Adrenal gland (tissue), 12 donors: ENCODE results near the gene DHRS1. TPM values are rescaled to one million over a fixed set of nuclear protein-coding genes. Genes with fewer than 3 reads are reported as not detected.

ENCODE experiments used
- DNase-seq, 7 donors: peaks; one replicate each; pipeline ENCODE4 v3.0.0-alpha.2; 2019 to 2020
- H3K27ac ChIP-seq, 5 donors: fragments of 200-600 bp; sonication (generic) in 4 of 5; 1 replicate in 3 of 5; 2 replicates in 2 of 5; pipeline versions ENCODE4 v1.5.1 to v1.8.0; 2016 to 2020; ENCODE audit warnings: mild to moderate bottlenecking in 1 of 5
- H3K27me3 ChIP-seq: fragments of 200-600 bp; 2 replicates; pipeline ENCODE4 v1.8.0; 2021
- H3K36me3 ChIP-seq, 2 donors: fragments of 200-600 bp; replicated peaks in 1 of 2; 1 replicate in 1 of 2; 2 replicates in 1 of 2; pipeline versions ENCODE4 v1.5.1 to v1.8.0; 2018 to 2022
- H3K4me1 ChIP-seq, 2 donors: fragments of 200-600 bp; replicated peaks in 1 of 2; 1 replicate in 1 of 2; 2 replicates in 1 of 2; pipeline versions ENCODE4 v1.5.1 to v1.8.0; 2018 to 2021
- H3K4me3 ChIP-seq, 4 donors: fragments of 200-600 bp; sonication (generic) in 3 of 4; one replicate each; pipeline ENCODE4 v1.5.1; 2016 to 2018
- H3K9me3 ChIP-seq, 3 donors: fragments of 200-600 bp; sonication (generic) in 1 of 3; replicated peaks in 1 of 3; 1 replicate in 2 of 3; 2 replicates in 1 of 3; pipeline versions ENCODE4 v1.5.1 to v1.8.0; 2016 to 2021
- POLR2A ChIP-seq, 2 donors: fragments of 450-650 bp; IDR thresholded peaks; one replicate each; pipeline ENCODE4 v1.6.1; 2017; ENCODE audit warnings: antibody characterized with exemption in 2 of 2, mild to moderate bottlenecking in 2 of 2, moderate library complexity in 1 of 2
- WGBS, 4 donors: extraction: QIAGEN DNeasy Blood & Tissue Kit in 2 of 4; methylation state at CpG; one replicate each; pipeline versions ENCODE4 v1.1.5 to v1.1.7; 2013 to 2017; 5-methylcytosine and 5-hydroxymethylcytosine counted together
- intact Hi-C, 2 donors: fragments of 100-400 bp; cut with DNase I; formaldehyde crosslinking; loops; one replicate each; pipeline versions ENCODE4 v1.14.1 to v1.15.0; 2022 to 2023
- polyA plus RNA-seq, 3 donors: library from polyadenylated mRNA; stranded (reverse); fragments of 200-250 nt in 2 of 3; fragments of 350-450 nt in 1 of 3; fragmentation: Illumina TruSeq in 1 of 3; extraction: RNeasy Lipid Tissue Mini Kit (QIAGEN cat#74804) in 1 of 3; gene quantifications; one replicate each; pipeline ENCODE4 v1.2.3, GENCODE V29; 2013 to 2014
- total RNA-seq, 9 donors: library from RNA; depleted of rRNA in 4 of 9; stranded (reverse); fragments of >200 nt in 4 of 9; fragments of 120-200 nt in 1 of 9; fragmentation: NEBNext Ultra II Directional in 1 of 9; extraction: Animal tissue kit (Norgen Biotek cat#: 25700) in 1 of 9; gene quantifications; one replicate each; pipeline versions ENCODE4 v1.1.0 to v1.2.4, GENCODE V29; 2013 to 2023
- TF ChIP-seq, protein P1 (sequence below), 6 experiments: fragments of 450-650 bp in 4 of 6; fragments of 200-600 bp in 2 of 6; sonication (generic) in 1 of 6; IDR thresholded peaks; 1 replicate in 5 of 6; 2 replicates in 1 of 6; pipeline versions ENCODE4 v1.5.1 to v1.8.0; 2016 to 2021; ENCODE audit warnings: antibody characterized with exemption in 6 of 6, mild to moderate bottlenecking in 2 of 6, moderate library complexity in 1 of 6
- donor health status: healthy with polysubstance abuse.
- donor health status: Bipolar disorder and iron deficiency.
- donor health status: DM: yes; HTN: yes; CAD: no.
- donor health status: DM: no; HTN: no; CAD: no.
- donor health status: DM: no; HTN: no; CAD: no.
- donor health status: DM: yes; HTN: yes; CAD: no.

Gene DHRS1
- total and polyA plus RNA-seq, 12 donors = 11.4 to 68.1 (median 36.8) TPM

DNA sequence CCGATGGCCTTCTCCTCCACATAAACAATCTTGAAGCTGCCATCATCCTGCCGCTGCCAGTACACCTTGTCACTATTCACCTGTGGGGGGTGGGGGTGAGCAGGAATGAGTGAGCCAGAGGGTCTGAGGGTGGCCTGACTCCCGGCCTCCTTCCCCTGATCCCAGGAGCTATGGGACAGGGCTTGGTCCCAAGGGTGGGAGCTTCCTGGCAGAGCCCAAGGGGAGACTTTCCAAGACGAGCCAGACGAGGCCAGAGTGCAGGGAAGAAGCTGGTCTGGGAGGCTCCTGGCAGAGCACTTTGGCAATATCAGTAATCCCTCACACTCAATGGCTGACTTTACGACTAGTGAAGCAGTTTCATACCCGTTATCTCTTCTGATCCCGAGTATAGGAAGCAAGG lies 44.1 kb downstream of the DHRS1 start:
- H3K27ac ChIP-seq = no peak overlapping the region
- no peaks in the 10 kb centered on the region for H3K9me3 ChIP-seq
- DNase-seq = no peak
- intact Hi-C loops = no loop called here
- no peak overlapping the region for H3K4me3 ChIP-seq
- WGBS, 4 donors = 91 to 100% (median 95%) methylated on average over 4 to 8 of the region's 8 CpGs
- H3K27me3 ChIP-seq = no peaks in the 10 kb centered on the region
- TF ChIP-seq, protein P1, sequence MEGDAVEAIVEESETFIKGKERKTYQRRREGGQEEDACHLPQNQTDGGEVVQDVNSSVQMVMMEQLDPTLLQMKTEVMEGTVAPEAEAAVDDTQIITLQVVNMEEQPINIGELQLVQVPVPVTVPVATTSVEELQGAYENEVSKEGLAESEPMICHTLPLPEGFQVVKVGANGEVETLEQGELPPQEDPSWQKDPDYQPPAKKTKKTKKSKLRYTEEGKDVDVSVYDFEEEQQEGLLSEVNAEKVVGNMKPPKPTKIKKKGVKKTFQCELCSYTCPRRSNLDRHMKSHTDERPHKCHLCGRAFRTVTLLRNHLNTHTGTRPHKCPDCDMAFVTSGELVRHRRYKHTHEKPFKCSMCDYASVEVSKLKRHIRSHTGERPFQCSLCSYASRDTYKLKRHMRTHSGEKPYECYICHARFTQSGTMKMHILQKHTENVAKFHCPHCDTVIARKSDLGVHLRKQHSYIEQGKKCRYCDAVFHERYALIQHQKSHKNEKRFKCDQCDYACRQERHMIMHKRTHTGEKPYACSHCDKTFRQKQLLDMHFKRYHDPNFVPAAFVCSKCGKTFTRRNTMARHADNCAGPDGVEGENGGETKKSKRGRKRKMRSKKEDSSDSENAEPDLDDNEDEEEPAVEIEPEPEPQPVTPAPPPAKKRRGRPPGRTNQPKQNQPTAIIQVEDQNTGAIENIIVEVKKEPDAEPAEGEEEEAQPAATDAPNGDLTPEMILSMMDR (IDR thresholded peaks at IDR 0.05) = no peak
- TF ChIP-seq POLR2A (IDR thresholded peaks at IDR 0.05) = no peak
- no peaks in the 10 kb centered on the region for H3K36me3 ChIP-seq
- no peaks in the 10 kb centered on the region for H3K4me1 ChIP-seq

DNA sequence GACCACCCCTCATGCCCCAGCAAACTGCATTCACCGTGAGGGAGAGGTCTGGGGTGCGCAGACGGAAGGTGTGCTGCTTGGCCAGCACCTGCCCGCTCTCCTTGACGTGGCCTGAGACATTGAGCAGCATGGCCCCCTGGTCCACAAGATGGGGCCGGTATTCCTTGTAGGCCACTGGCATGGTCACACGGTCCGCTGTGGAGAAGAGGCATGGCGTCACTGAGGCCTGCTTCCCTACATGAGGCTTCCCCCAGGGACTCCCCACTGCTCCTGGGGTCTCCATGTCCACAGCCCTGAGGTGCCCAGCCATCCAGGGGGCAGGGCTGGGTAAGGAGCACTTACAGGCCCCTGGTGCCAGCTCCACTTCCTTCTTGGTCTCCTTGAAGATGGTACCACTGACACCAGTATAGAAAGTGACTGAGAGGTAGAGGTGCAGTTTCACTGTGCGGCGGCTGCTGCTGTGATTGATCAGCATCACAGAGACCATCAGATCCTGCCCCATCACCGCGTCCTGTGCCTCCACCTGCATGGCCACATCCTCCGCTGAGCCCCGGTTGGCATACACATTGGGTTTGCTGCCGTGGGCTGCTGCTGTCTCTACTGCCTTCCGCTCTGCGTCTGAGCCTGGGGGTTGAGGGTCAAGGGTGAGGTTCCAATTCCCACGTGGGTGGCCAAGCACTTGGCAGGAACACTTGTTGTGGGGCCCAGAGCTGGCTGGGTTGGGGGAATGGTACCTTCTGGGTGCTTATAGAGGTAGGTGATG lies 44.8 kb downstream of the DHRS1 start:
- Histone ChIP-seq H3K36me3 (no peaks in the 10 kb centered on the region), H3K9me3 (no peaks in the 10 kb centered on the region), H3K4me3 (no peak overlapping the region), H3K27me3 (no peaks in the 10 kb centered on the region), H3K27ac (no peak overlapping the region), H3K4me1 (no peaks in the 10 kb centered on the region)
- 94 to 96% (median 96%) methylated on average over 14 to 19 of the region's 19 CpGs for WGBS, 4 donors
- intact Hi-C loops = no loop called here
- no peak for DNase-seq
- TF ChIP-seq POLR2A (IDR thresholded peaks at IDR 0.05) = no peak
- TF ChIP-seq, protein P1 (IDR thresholded peaks at IDR 0.05) = no peak

DNA sequence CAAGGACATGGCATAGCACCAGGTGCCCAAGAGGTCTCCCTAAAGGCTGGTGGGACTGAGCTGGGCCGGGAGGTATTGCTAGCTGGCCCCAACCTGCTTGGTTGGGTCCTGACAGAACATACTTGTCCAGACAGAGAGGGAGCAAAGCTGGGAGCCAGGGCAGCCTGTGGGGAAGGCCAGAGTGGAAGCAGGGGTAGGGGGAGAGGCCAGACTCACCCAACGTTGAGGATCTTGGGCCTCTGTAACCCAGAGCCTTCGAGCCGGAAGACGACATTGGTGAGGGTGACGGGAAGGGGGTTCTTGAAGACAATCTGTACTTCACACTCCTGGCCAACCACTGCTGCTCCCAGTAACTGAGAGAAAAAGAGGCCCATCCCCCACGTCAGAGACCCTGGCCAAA lies 45.6 kb downstream of the DHRS1 start:
- DNase-seq = no peak
- H3K36me3 ChIP-seq = no peaks in the 10 kb centered on the region
- TF ChIP-seq POLR2A (IDR thresholded peaks at IDR 0.05) = no peak
- TF ChIP-seq, protein P1 (IDR thresholded peaks at IDR 0.05) = no peak
- no peak overlapping the region for H3K27ac ChIP-seq
- intact Hi-C loops = no loop called here
- no peak overlapping the region for H3K4me3 ChIP-seq
- H3K9me3 ChIP-seq = no peaks in the 10 kb centered on the region
- H3K27me3 ChIP-seq = no peaks in the 10 kb centered on the region
- WGBS, 4 donors = 79 to 85% (median 82%) methylated on average over 6 to 7 of the region's 7 CpGs
- H3K4me1 ChIP-seq = no peaks in the 10 kb centered on the region

DNA sequence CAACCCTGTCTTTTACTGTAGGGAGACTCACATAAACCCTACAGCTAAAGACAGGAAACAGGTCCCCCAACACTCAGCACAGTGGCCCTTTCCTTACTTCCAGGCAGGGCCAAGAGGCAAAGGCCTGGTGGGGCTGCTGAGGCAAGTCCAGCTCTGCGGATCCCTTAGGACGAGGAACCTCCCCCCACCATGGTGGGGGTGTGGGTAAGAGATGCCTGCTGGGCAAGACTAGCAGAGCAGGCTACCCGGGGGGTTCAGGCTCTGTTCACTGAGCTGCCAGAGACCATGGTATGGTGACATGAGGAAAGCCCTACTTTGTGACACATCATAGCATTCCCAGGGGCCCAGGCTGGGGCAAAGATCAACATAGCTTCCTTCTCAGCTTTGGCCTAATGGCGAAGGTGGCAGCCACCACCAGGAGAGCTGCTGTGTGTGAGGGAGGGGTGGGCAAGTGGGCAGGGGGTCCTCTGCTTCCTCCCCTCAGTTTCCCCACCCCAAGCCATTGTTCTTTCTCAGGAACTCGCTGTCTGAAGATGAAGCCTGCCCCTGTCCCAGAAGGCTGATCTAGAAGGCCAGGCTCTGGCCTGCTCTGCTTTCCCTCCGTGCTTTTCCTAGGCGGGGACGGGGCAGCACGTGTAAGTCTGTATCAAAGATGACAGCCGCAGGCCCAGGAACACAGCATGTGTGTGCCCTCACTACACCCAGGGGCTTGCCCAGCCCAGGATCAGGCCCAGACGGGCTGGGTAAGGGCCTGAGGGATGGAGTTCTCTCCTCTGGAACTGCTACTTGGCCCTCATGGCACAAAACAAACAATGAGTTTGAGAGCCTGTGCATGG lies 47.1 kb downstream of the DHRS1 start:
- no peaks in the 10 kb centered on the region for H3K36me3 ChIP-seq
- no peaks in the 10 kb centered on the region for H3K9me3 ChIP-seq
- H3K27me3 ChIP-seq = no peaks in the 10 kb centered on the region
- WGBS, 4 donors = 80 to 84% (median 83%) methylated on average over 8 to 11 of the region's 11 CpGs
- intact Hi-C loops = no loop called here
- no peak overlapping the region for H3K4me3 ChIP-seq
- DNase-seq = no peak
- TF ChIP-seq POLR2A (IDR thresholded peaks at IDR 0.05) = no peak
- TF ChIP-seq, protein P1 (IDR thresholded peaks at IDR 0.05) = no peak
- H3K4me1 ChIP-seq = no peaks in the 10 kb centered on the region
- no peak overlapping the region for H3K27ac ChIP-seq
